Hepatocyte (in vitro differentiated cells): ENCODE results near the gene NEMF. TPM values are rescaled to one million over a fixed set of nuclear protein-coding genes. Genes with fewer than 3 reads are reported as not detected.
A peak's percentile ranks its signal among the peaks of the same experiment; 100 is the strongest.
"Not testable (repeated sequence)": the region's sequence is repeated elsewhere in the genome, so short reads cannot be mapped to it uniquely, and the experiment has no call there.

ENCODE experiments used
- DNase-seq: peaks from one replicate; pipeline ENCODE4 v3.0.0-alpha.2; 2016; ENCODE audit warnings: low spot score
- H2AFZ ChIP-seq: fragments of 200-600 bp; sonication (generic); 2 replicates; pipeline ENCODE4 v1.6.0; 2016; ENCODE audit warnings: antibody characterized with exemption, mild to moderate bottlenecking
- H3K27ac ChIP-seq: fragments of 200-600 bp; sonication (generic); 2 replicates; pipeline ENCODE4 v1.5.1; 2016; ENCODE audit warnings: mild to moderate bottlenecking
- H3K27me3 ChIP-seq: fragments of 200-600 bp; sonication (generic); 2 replicates; pipeline ENCODE4 v1.6.1; 2016
- H3K36me3 ChIP-seq: fragments of 200-600 bp; sonication (generic); replicated peaks from 2 replicates; pipeline ENCODE4 v1.5.1; 2016; ENCODE audit warnings: low read depth; ENCODE audit not compliant: insufficient read depth
- H3K4me1 ChIP-seq: fragments of 200-600 bp; sonication (generic); 2 replicates; pipeline ENCODE4 v1.5.1; 2016; ENCODE audit warnings: mild to moderate bottlenecking, moderate library complexity; ENCODE audit not compliant: insufficient read depth
- H3K4me2 ChIP-seq: fragments of 200-600 bp; sonication (generic); 2 replicates; pipeline ENCODE4 v1.6.0; 2016
- H3K4me3 ChIP-seq: fragments of 200-600 bp; sonication (generic); 2 replicates; pipeline ENCODE4 v1.5.1; 2016; ENCODE audit warnings: mild to moderate bottlenecking
- H3K79me2 ChIP-seq: fragments of 200-600 bp; sonication (generic); 2 replicates; pipeline ENCODE4 v1.6.0; 2017; ENCODE audit warnings: mild to moderate bottlenecking
- H3K9me2 ChIP-seq: fragments of 200-600 bp; sonication (generic); replicated peaks from 2 replicates; pipeline ENCODE4 v1.6.0; 2017; ENCODE audit warnings: mild to moderate bottlenecking; ENCODE audit not compliant: insufficient read depth
- H3K9me3 ChIP-seq: fragments of 200-600 bp; sonication (generic); 2 replicates; pipeline ENCODE4 v1.5.1; 2016; ENCODE audit warnings: low read depth, mild to moderate bottlenecking
- H4K20me1 ChIP-seq: fragments of 200-600 bp; sonication (generic); 2 replicates; pipeline ENCODE4 v1.6.0; 2016; ENCODE audit warnings: mild to moderate bottlenecking; ENCODE audit not compliant: insufficient read depth, poor library complexity, severe bottlenecking
- EZH2 ChIP-seq: fragments of 200-600 bp; sonication (generic); IDR thresholded peaks from 2 replicates; pipeline ENCODE4 v1.6.1; 2016; ENCODE audit warnings: antibody characterized with exemption, mild to moderate bottlenecking, borderline replicate concordance
- EZH2phosphoT487 ChIP-seq: fragments of 200-600 bp; sonication (generic); IDR thresholded peaks from one replicate; pipeline ENCODE4 v1.6.1; 2018; ENCODE audit warnings: antibody characterized with exemption, mild to moderate bottlenecking, low read depth, moderate library complexity; ENCODE audit not compliant: unreplicated experiment, severe bottlenecking
- WGBS: methylation state at CpG from one replicate; pipeline ENCODE4 v1.1.6; 2016; ENCODE audit warnings: low lambda C conversion rate; ENCODE audit errors: missing lambda C conversion rate; 5-methylcytosine and 5-hydroxymethylcytosine counted together
- polyA plus RNA-seq: library from polyadenylated mRNA; unstranded; fragments of >200 nt; fragmentation: Nextera tagmentation; extraction: Ambion mirVana; gene quantifications from 2 replicates; pipeline ENCODE4 v1.2.1, GENCODE V29; 2016
- total RNA-seq: library from RNA; depleted of rRNA; stranded (reverse); fragments of >200 nt; gene quantifications from 2 replicates; pipeline ENCODE4 v1.2.3, GENCODE V29; 2014
- TF ChIP-seq, protein P1 (sequence below): fragments of 200-600 bp; sonication (generic); IDR thresholded peaks from 2 replicates; pipeline ENCODE4 v1.5.1; 2016; ENCODE audit warnings: antibody characterized with exemption, mild to moderate bottlenecking; ENCODE audit not compliant: poor library complexity

Gene NEMF
- total and polyA plus RNA-seq, 2 experiments from 2014 or later: 34.0 to 49.5 TPM

DNA sequence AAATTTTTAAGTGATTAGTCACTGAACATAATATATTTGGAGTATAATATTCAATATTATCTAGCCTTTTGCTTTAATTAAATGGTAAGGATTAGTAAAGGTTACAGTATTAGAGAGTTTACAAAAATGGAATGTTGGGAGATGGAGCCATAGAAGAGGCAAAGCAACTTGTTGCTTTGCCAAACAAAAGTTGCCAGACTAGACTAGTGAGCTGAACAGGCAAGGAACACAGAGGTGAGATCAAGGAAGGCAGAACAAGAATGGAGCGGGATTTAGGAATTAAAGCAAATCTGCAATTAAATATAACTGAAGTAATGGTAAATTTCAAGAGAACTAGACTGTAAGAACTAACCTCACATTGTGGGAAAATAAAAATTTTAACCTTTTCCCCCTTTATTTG lies 45.4 kb upstream of the NEMF start:
- DNase-seq: no peak
- TF ChIP-seq, protein P1, sequence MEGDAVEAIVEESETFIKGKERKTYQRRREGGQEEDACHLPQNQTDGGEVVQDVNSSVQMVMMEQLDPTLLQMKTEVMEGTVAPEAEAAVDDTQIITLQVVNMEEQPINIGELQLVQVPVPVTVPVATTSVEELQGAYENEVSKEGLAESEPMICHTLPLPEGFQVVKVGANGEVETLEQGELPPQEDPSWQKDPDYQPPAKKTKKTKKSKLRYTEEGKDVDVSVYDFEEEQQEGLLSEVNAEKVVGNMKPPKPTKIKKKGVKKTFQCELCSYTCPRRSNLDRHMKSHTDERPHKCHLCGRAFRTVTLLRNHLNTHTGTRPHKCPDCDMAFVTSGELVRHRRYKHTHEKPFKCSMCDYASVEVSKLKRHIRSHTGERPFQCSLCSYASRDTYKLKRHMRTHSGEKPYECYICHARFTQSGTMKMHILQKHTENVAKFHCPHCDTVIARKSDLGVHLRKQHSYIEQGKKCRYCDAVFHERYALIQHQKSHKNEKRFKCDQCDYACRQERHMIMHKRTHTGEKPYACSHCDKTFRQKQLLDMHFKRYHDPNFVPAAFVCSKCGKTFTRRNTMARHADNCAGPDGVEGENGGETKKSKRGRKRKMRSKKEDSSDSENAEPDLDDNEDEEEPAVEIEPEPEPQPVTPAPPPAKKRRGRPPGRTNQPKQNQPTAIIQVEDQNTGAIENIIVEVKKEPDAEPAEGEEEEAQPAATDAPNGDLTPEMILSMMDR: no peak
- no peak for TF ChIP-seq EZH2
- no peak for TF ChIP-seq EZH2phosphoT487
- Histone ChIP-seq H4K20me1 (peaks cover 35% of the 10 kb centered on the region), H3K9me3 (no peaks in the 10 kb centered on the region), H3K4me3 (no peak overlapping the region), H3K36me3 (peaks cover 5% of the 10 kb centered on the region), H3K27me3 (no peaks in the 10 kb centered on the region), H3K79me2 (peaks cover 60% of the 10 kb centered on the region), H3K27ac (no peak overlapping the region), H3K4me2 (peak overlapping the region; percentile 77), H3K9me2 (no peaks in the 10 kb centered on the region), H2AFZ (no peak overlapping the region), H3K4me1 (peaks cover 19% of the 10 kb centered on the region)
- WGBS: 92% methylated on average over 1 of the region's 1 CpG

DNA sequence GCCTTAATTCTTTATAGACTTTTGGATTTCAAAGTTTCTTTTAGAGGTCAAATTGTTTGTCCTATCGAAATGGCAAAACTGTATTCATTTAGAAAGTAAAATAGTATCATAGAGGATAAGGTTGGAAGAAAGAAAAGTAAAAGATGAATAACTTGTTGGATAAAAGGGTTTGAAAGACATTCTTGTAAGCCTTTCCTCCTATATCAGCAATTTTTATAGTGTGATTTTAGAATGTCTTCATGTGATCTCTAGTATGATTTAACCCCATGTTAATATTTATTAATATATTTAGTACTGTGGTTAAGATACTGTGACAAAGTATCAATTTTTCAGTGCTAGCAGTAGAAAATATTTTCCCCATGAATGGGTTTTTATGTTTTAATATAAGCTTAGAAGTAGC lies 44.8 kb upstream of the NEMF start:
- H2AFZ ChIP-seq: no peak overlapping the region
- peaks cover 19% of the 10 kb centered on the region for H3K4me1 ChIP-seq
- 84% methylated on average over 1 of the region's 1 CpG for WGBS
- H3K4me3 ChIP-seq: peak overlapping the region; percentile 15
- no peak overlapping the region for H3K27ac ChIP-seq
- H3K27me3 ChIP-seq: no peaks in the 10 kb centered on the region
- peaks cover 35% of the 10 kb centered on the region for H4K20me1 ChIP-seq
- H3K9me2 ChIP-seq: no peaks in the 10 kb centered on the region
- no peaks in the 10 kb centered on the region for H3K9me3 ChIP-seq
- DNase-seq: no peak
- peak overlapping the region; percentile 77 for H3K4me2 ChIP-seq
- TF ChIP-seq, protein P1: no peak
- TF ChIP-seq EZH2: no peak
- no peak for TF ChIP-seq EZH2phosphoT487
- peaks cover 5% of the 10 kb centered on the region for H3K36me3 ChIP-seq
- H3K79me2 ChIP-seq: peaks cover 60% of the 10 kb centered on the region

DNA sequence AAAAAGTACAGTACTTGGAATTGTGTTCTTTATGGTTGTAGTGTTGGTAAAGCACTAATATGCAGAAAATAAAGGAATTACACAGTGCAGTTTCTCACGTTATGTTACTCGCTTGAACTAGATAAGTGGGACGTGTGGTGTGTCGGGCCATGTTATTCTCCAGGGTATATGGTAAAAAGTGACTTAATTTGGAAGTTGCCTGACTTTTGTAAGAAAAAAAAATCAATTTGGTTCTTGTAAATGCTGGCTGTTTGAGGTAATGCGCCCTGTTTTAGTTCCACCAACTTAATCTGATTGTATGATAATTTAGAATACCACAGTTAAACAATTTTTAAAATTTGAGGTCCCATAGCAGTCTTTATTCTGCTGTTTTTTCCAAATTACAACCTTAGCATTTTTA lies 44.4 kb upstream of the NEMF start:
- TF ChIP-seq EZH2phosphoT487 (no peak), EZH2 (no peak)
- TF ChIP-seq, protein P1: no peak
- Histone ChIP-seq H4K20me1 (peaks cover 35% of the 10 kb centered on the region), H2AFZ (no peak overlapping the region), H3K4me3 (peak overlapping the region; percentile 15), H3K9me3 (no peaks in the 10 kb centered on the region), H3K4me1 (peaks cover 20% of the 10 kb centered on the region), H3K9me2 (no peaks in the 10 kb centered on the region), H3K36me3 (peaks cover 5% of the 10 kb centered on the region), H3K27me3 (no peaks in the 10 kb centered on the region), H3K4me2 (peak overlapping the region; percentile 77), H3K27ac (no peak overlapping the region), H3K79me2 (peaks cover 60% of the 10 kb centered on the region)
- WGBS: 52% methylated on average over 5 of the region's 5 CpGs
- DNase-seq: no peak

DNA sequence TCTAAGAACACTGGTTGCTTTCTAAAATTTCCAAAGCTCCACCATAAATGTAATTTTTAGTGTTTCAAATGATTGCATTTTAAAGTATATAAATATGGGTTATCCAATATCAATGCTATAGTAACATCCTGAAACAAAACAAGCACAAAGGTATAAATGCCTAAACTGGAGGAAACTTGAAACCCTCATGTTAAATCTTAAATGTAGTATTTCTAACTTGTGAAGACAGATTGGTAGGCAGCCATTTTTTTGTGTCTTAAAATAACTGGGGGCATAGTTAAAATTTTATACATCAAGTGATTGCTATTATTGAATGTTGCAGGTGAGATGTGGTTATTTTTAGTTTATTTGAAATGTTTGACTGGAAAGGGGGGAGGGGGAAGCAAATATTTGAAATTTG lies 43.7 kb upstream of the NEMF start:
- Histone ChIP-seq H3K4me2 (peak overlapping the region; percentile 77), H3K4me3 (peak overlapping the region; percentile 76), H3K79me2 (peaks cover 60% of the 10 kb centered on the region), H3K27ac (peak overlapping the region; percentile 22), H3K4me1 (peaks cover 25% of the 10 kb centered on the region), H4K20me1 (peaks cover 35% of the 10 kb centered on the region)
- not testable (repeated sequence) for H3K36me3 ChIP-seq, H3K9me3 ChIP-seq, DNase-seq, H3K27me3 ChIP-seq, H2AFZ ChIP-seq, H3K9me2 ChIP-seq
